ENCODE measurements around the gene TBC1D17. TPM values are rescaled to one million over a fixed set of nuclear protein-coding genes. Genes with fewer than 3 reads are reported as not detected.

Gene TBC1D17
- total RNA-seq, 1 experiment from 2014 or later = 10.3 TPM

Other genes with a start within 250 kb of the TBC1D17 start
- gene RRAS, start 237.6 kb upstream of the TBC1D17 start, total RNA-seq (2014; rRNA removed; shearing (Covaris generic)) = 81.8 and 84.2 TPM in 2 replicates
- 7.1 and 16.0 TPM in 2 replicates for gene SCAF1, start 235.5 kb upstream of the TBC1D17 start, total RNA-seq (2014; rRNA removed; shearing (Covaris generic))
- gene IRF3, start 211.8 kb upstream of the TBC1D17 start, total RNA-seq (2014; rRNA removed; shearing (Covaris generic)) = 58.4 and 87.0 TPM in 2 replicates
- 19.7 and 26.8 TPM in 2 replicates for gene BCL2L12, start 211.8 kb upstream of the TBC1D17 start, total RNA-seq (2014; rRNA removed; shearing (Covaris generic))
- 334 and 387 TPM in 2 replicates for gene PRMT1, start 200.4 kb upstream of the TBC1D17 start, total RNA-seq (2014; rRNA removed; shearing (Covaris generic))
- gene ADM5, start 188.1 kb upstream of the TBC1D17 start, total RNA-seq (2014; rRNA removed; shearing (Covaris generic)) = 0.72 and 0.78 TPM in 2 replicates
- gene CPT1C, start 186.6 kb upstream of the TBC1D17 start, total RNA-seq (2014; rRNA removed; shearing (Covaris generic)) = 18.3 and 21.8 TPM in 2 replicates
- gene TSKS, start 114.4 kb upstream of the TBC1D17 start, total RNA-seq (2014; rRNA removed; shearing (Covaris generic)) = not detected in 2 replicates
- gene AP2A1, start 110.7 kb upstream of the TBC1D17 start, total RNA-seq (2014; rRNA removed; shearing (Covaris generic)) = 51.8 and 65.5 TPM in 2 replicates
- gene FUZ, start 64.4 kb upstream of the TBC1D17 start, total RNA-seq (2014; rRNA removed; shearing (Covaris generic)) = 33.7 and 34.5 TPM in 2 replicates
- 22.9 and 29.3 TPM in 2 replicates for gene MED25, start 59.4 kb upstream of the TBC1D17 start, total RNA-seq (2014; rRNA removed; shearing (Covaris generic))
- gene PTOV1, start 26.5 kb upstream of the TBC1D17 start, total RNA-seq (2014; rRNA removed; shearing (Covaris generic)) = 89.9 and 100 TPM in 2 replicates
- 22.7 and 29.7 TPM in 2 replicates for gene PNKP, start 10.1 kb upstream of the TBC1D17 start, total RNA-seq (2014; rRNA removed; shearing (Covaris generic))
- 10.8 and 15.3 TPM in 2 replicates for gene AKT1S1, start 347 bp upstream of the TBC1D17 start, total RNA-seq (2014; rRNA removed; shearing (Covaris generic))
- 0.39 and 1.3 TPM in 2 replicates for gene IL4I1, start 19.2 kb downstream of the TBC1D17 start, total RNA-seq (2014; rRNA removed; shearing (Covaris generic))
- 9.5 and 11.6 TPM in 2 replicates for gene ATF5, start 51.5 kb downstream of the TBC1D17 start, total RNA-seq (2014; rRNA removed; shearing (Covaris generic))
- 51.0 and 69.7 TPM in 2 replicates for gene NUP62, start 51.8 kb downstream of the TBC1D17 start, total RNA-seq (2014; rRNA removed; shearing (Covaris generic))
- not detected in 2 replicates for gene SIGLEC11, start 83.5 kb downstream of the TBC1D17 start, total RNA-seq (2014; rRNA removed; shearing (Covaris generic))
- gene VRK3, start 147.7 kb downstream of the TBC1D17 start, total RNA-seq (2014; rRNA removed; shearing (Covaris generic)) = 26.2 and 41.7 TPM in 2 replicates
- 14.2 and 19.1 TPM in 2 replicates for gene ZNF473, start 148.3 kb downstream of the TBC1D17 start, total RNA-seq (2014; rRNA removed; shearing (Covaris generic))

All from RPMI7951 (cell line).